ENCODE data around the gene IGDCC3. TPM values are rescaled to one million over a fixed set of nuclear protein-coding genes. Genes with fewer than 3 reads are reported as not detected.

IGDCC3 gene
- polyA plus RNA-seq, 3 donors: 6.1 to 7.1 (median 6.4) TPM

- DNase-seq (ENCODE audit: low read depth in 3 of 3, low spot score in 2 of 3): no peak
These were observed 46.7 kb downstream of the IGDCC3 start for GRCh38 chr15:65330934-65331645.

GRCh38 chr15:65329984-65330735 is 47.6 kb downstream of the IGDCC3 start:
- DNase-seq (ENCODE audit: low read depth in 3 of 3, low spot score in 2 of 3): no peak

GRCh38 chr15:65329288-65329983 is 48.4 kb downstream of the IGDCC3 start:
- no peak for DNase-seq (ENCODE audit: low read depth in 3 of 3, low spot score in 2 of 3)

GRCh38 chr15:65328506-65329287 is 49.1 kb downstream of the IGDCC3 start:
- no peak for DNase-seq (ENCODE audit: low read depth in 3 of 3, low spot score in 2 of 3)

GRCh38 chr15:65327651-65328393 is 50.0 kb downstream of the IGDCC3 start:
- DNase-seq (ENCODE audit: low read depth in 3 of 3, low spot score in 2 of 3): no peak

GRCh38 chr15:65326818-65327217 is 51.0 kb downstream of the IGDCC3 start:
- DNase-seq (ENCODE audit: low read depth in 3 of 3, low spot score in 2 of 3): no peak

GRCh38 chr15:65326117-65326526 is 51.7 kb downstream of the IGDCC3 start:
- no peak for DNase-seq (ENCODE audit: low read depth in 3 of 3, low spot score in 2 of 3)

GRCh38 chr15:65323071-65323511 is 54.7 kb downstream of the IGDCC3 start:
- no peak for DNase-seq (ENCODE audit: low read depth in 3 of 3, low spot score in 2 of 3)

- peak in 1 of 3 donors; percentile 74 for DNase-seq (ENCODE audit: low read depth in 3 of 3, low spot score in 2 of 3)
These were observed 58.9 kb downstream of the IGDCC3 start for GRCh38 chr15:65318870-65319356.

- no peak for DNase-seq (ENCODE audit: low read depth in 3 of 3, low spot score in 2 of 3)
These were observed 65.3 kb downstream of the IGDCC3 start for GRCh38 chr15:65312400-65312916.

- no peak for DNase-seq (ENCODE audit: low read depth in 3 of 3, low spot score in 2 of 3)
These were observed 66.0 kb downstream of the IGDCC3 start for GRCh38 chr15:65311760-65312159.

GRCh38 chr15:65310431-65311137 is 67.2 kb downstream of the IGDCC3 start:
- no peak for DNase-seq (ENCODE audit: low read depth in 3 of 3, low spot score in 2 of 3)

GRCh38 chr15:65309882-65310418 is 67.9 kb downstream of the IGDCC3 start:
- no peak for DNase-seq (ENCODE audit: low read depth in 3 of 3, low spot score in 2 of 3)

GRCh38 chr15:65307978-65308377 is 69.8 kb downstream of the IGDCC3 start:
- no peak for DNase-seq (ENCODE audit: low read depth in 3 of 3, low spot score in 2 of 3)

- DNase-seq (ENCODE audit: low read depth in 3 of 3, low spot score in 2 of 3): no peak
These were observed 71.3 kb downstream of the IGDCC3 start for GRCh38 chr15:65306551-65306950.

GRCh38 chr15:65305776-65306175 is 72.0 kb downstream of the IGDCC3 start:
- no peak for DNase-seq (ENCODE audit: low read depth in 3 of 3, low spot score in 2 of 3)

- no peak for DNase-seq (ENCODE audit: low read depth in 3 of 3, low spot score in 2 of 3)
These were observed 72.5 kb downstream of the IGDCC3 start for GRCh38 chr15:65305150-65305758.

Measured in right renal cortex interstitium (tissue), 3 donors.